ENCODE measurements around the gene PDYN. TPM values are rescaled to one million over a fixed set of nuclear protein-coding genes. Genes with fewer than 3 reads are reported as not detected.

The PDYN gene
- total and polyA plus RNA-seq, 10 of the 15 experiments (the other 5 are each of a cell fraction or from before 2014, with no cell fraction given) = not detected

- TF ChIP-seq, protein P1, sequence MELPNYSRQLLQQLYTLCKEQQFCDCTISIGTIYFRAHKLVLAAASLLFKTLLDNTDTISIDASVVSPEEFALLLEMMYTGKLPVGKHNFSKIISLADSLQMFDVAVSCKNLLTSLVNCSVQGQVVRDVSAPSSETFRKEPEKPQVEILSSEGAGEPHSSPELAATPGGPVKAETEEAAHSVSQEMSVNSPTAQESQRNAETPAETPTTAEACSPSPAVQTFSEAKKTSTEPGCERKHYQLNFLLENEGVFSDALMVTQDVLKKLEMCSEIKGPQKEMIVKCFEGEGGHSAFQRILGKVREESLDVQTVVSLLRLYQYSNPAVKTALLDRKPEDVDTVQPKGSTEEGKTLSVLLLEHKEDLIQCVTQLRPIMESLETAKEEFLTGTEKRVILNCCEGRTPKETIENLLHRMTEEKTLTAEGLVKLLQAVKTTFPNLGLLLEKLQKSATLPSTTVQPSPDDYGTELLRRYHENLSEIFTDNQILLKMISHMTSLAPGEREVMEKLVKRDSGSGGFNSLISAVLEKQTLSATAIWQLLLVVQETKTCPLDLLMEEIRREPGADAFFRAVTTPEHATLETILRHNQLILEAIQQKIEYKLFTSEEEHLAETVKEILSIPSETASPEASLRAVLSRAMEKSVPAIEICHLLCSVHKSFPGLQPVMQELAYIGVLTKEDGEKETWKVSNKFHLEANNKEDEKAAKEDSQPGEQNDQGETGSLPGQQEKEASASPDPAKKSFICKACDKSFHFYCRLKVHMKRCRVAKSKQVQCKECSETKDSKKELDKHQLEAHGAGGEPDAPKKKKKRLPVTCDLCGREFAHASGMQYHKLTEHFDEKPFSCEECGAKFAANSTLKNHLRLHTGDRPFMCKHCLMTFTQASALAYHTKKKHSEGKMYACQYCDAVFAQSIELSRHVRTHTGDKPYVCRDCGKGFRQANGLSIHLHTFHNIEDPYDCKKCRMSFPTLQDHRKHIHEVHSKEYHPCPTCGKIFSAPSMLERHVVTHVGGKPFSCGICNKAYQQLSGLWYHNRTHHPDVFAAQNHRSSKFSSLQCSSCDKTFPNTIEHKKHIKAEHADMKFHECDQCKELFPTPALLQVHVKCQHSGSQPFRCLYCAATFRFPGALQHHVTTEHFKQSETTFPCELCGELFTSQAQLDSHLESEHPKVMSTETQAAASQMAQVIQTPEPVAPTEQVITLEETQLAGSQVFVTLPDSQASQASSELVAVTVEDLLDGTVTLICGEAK (IDR thresholded peaks at IDR 0.05; ENCODE audit: borderline replicate concordance) = no peak
Observed at GRCh38 chr20:1975291-1975690, 18.6 kb downstream of the PDYN start (continued).

GRCh38 chr20:1973601-1974440, 20.0 kb downstream of the PDYN start:
- in situ Hi-C loops (cut with MboI) (no loop called here), intact Hi-C loops (cut with micrococcal nuclease; ENCODE audit: unreplicated experiment) (no loop called here)
- H3K27me3 ChIP-seq (replicated peaks in 1 of 2; ENCODE audit: control insufficient read depth in 2 of 2, insufficient read depth in 2 of 2, low read length in 1 of 2) = peaks cover 0 to 2% of the 10 kb centered on the region in 2 experiments; a peak in 3 of 4 replicates
- SMC1A ChIA-PET (ENCODE audit: uncharacterized antibody, unreplicated experiment) = no interaction called here
- CTCF ChIA-PET = no interaction called here
- no peaks in the 10 kb centered on the region for H3K36me3 ChIP-seq (ENCODE audit: control insufficient read depth in 2 of 2, insufficient read depth in 2 of 2, low read length in 1 of 2)
- H3K4me3 ChIP-seq = no peak overlapping the region
- no peak overlapping the region for H3K27ac ChIP-seq (ENCODE audit: control insufficient read depth, insufficient read depth)
- no peak overlapping the region for H3K4me2 ChIP-seq (ENCODE audit: control insufficient read depth, insufficient read depth)
- H3K9me3 ChIP-seq (replicated peaks; ENCODE audit: control insufficient read depth, insufficient read depth, low read length) = no peaks in the 10 kb centered on the region
- no peaks in the 10 kb centered on the region for H3K4me1 ChIP-seq (ENCODE audit: control insufficient read depth, insufficient read depth, low read length)
- WGBS (ENCODE audit: insufficient coverage, insufficient replicate concordance, low lambda C conversion rate, missing lambda C conversion rate) = 14% methylated on average over 13 of the region's 15 CpGs
- no peak overlapping the region for H2AFZ ChIP-seq (ENCODE audit: control insufficient read depth, low read depth, low read length)
- BruUV-seq (replicated peaks) = no TSS peak
- no peak for ATAC-seq
- FAIRE-seq = no peak
- POLR2A ChIA-PET = no interaction called here
- DNase-seq (ENCODE audit: low read depth, low spot score) = no peak
- no peak overlapping the region for H3K9ac ChIP-seq (ENCODE audit: control insufficient read depth, insufficient read depth, low read length)
- RAD21 ChIA-PET (ENCODE audit: unreplicated experiment) = no interaction called here
- H4K20me1 ChIP-seq (ENCODE audit: control insufficient read depth, insufficient read depth) = no peaks in the 10 kb centered on the region
- no peaks in the 10 kb centered on the region for H3K79me2 ChIP-seq (ENCODE audit: control insufficient read depth, insufficient read depth, low read length)
- TF ChIP-seq CBX5 (IDR thresholded peaks at IDR 0.05; ENCODE audit: low read depth) (no peak), KLF5 (IDR thresholded peaks at IDR 0.05; ENCODE audit: partially characterized antibody) (no peak), WRNIP1 (IDR thresholded peaks at IDR 0.05; ENCODE audit: borderline replicate concordance, low read depth, low read length) (no peak), PBX3 (IDR thresholded peaks at IDR 0.05; ENCODE audit: insufficient replicate concordance, low read depth, low read length) (no peak), TCF12 (IDR thresholded peaks at IDR 0.05; ENCODE audit: low read depth, low read length) (no peak), POU2F2 (IDR thresholded peaks at IDR 0.05; ENCODE audit: borderline replicate concordance, low read depth, low read length) (no peak), IKZF2 (IDR thresholded peaks at IDR 0.05) (no peak), IRF3 (IDR thresholded peaks at IDR 0.05) (no peak), JUNB (IDR thresholded peaks at IDR 0.05) (no peak), RFX5 (IDR thresholded peaks at IDR 0.05; ENCODE audit: low read depth, low read length) (no peak), CEBPB (IDR thresholded peaks at IDR 0.05; ENCODE audit: borderline replicate concordance in 1 of 2, low read depth in 2 of 2, low read length in 2 of 2) (no peak)

All from GM12878 (cell line).